Left hindlimb (tissue), 1 donor: ENCODE data around the gene EXOC4.

ENCODE experiments used
- DNase-seq: peaks from one replicate; pipeline ENCODE4 v3.0.0-alpha.2; 2018

Gene EXOC4

GRCh38 chr7:133807624-133808492 is 555.0 kb downstream of the EXOC4 start:
- DNase-seq, result no peak

GRCh38 chr7:133808493-133808866 is 555.6 kb downstream of the EXOC4 start:
- DNase-seq, result no peak

- no peak for DNase-seq
Observed at GRCh38 chr7:133812877-133813276, 560.0 kb downstream of the EXOC4 start.

- DNase-seq, result no peak
Observed at GRCh38 chr7:133815611-133816210, 562.8 kb downstream of the EXOC4 start.

- no peak for DNase-seq
Observed at GRCh38 chr7:133819695-133820094, 566.8 kb downstream of the EXOC4 start.

- DNase-seq, result no peak
Observed at GRCh38 chr7:133820584-133820983, 567.7 kb downstream of the EXOC4 start.

- no peak for DNase-seq
Observed at GRCh38 chr7:133821171-133821570, 568.3 kb downstream of the EXOC4 start.

- no peak for DNase-seq
Observed at GRCh38 chr7:133822001-133822641, 569.2 kb downstream of the EXOC4 start.

- no peak for DNase-seq
Observed at GRCh38 chr7:133822868-133823552, 570.1 kb downstream of the EXOC4 start.

GRCh38 chr7:133824132-133824531 is 571.3 kb downstream of the EXOC4 start:
- no peak for DNase-seq

GRCh38 chr7:133827707-133828623 is 575.1 kb downstream of the EXOC4 start:
- no peak for DNase-seq

- DNase-seq, result no peak
Observed at GRCh38 chr7:133828906-133829305, 576.0 kb downstream of the EXOC4 start.

GRCh38 chr7:133829336-133829897 is 576.5 kb downstream of the EXOC4 start:
- no peak for DNase-seq

GRCh38 chr7:133830081-133830480 is 577.2 kb downstream of the EXOC4 start:
- DNase-seq, result no peak

- no peak for DNase-seq
Observed at GRCh38 chr7:133836666-133837065, 583.8 kb downstream of the EXOC4 start.

- no peak for DNase-seq
Observed at GRCh38 chr7:133837224-133837623, 584.3 kb downstream of the EXOC4 start.

GRCh38 chr7:133839121-133839520 is 586.2 kb downstream of the EXOC4 start:
- DNase-seq, result no peak

GRCh38 chr7:133843341-133843740 is 590.5 kb downstream of the EXOC4 start:
- DNase-seq, result no peak

- no peak for DNase-seq
Observed at GRCh38 chr7:133845005-133845404, 592.1 kb downstream of the EXOC4 start.

- DNase-seq, result no peak
Observed at GRCh38 chr7:133846203-133846945, 593.5 kb downstream of the EXOC4 start.
